Muscle of leg (tissue), 11 donors: ENCODE data around the gene CTNND2. TPM values are rescaled to one million over a fixed set of nuclear protein-coding genes. Genes with fewer than 3 reads are reported as not detected.

Experiments used
- DNase-seq: peaks from one replicate; pipeline ENCODE4 v3.0.0; 2013
- H3K27ac ChIP-seq: one replicate; pipeline ENCODE4 v1.5.1; 2013; ENCODE audit warnings: mild to moderate bottlenecking, low read length, control low read depth
- H3K27me3 ChIP-seq: one replicate; pipeline ENCODE4 v1.6.1; 2013; ENCODE audit warnings: low read length; ENCODE audit not compliant: control insufficient read depth, insufficient read depth
- H3K36me3 ChIP-seq: one replicate; pipeline ENCODE4 v1.6.1; 2013; ENCODE audit warnings: low read length; ENCODE audit not compliant: control insufficient read depth, insufficient read depth
- H3K4me1 ChIP-seq: one replicate; pipeline ENCODE4 v1.6.1; 2013; ENCODE audit warnings: low read length; ENCODE audit not compliant: control insufficient read depth, insufficient read depth
- H3K4me3 ChIP-seq: one replicate; pipeline ENCODE4 v1.5.1; 2013; ENCODE audit warnings: low read length, control low read depth
- H3K9me3 ChIP-seq: replicated peaks from 2 replicates; pipeline ENCODE4 v1.6.1; 2013; ENCODE audit warnings: low read depth, low read length; ENCODE audit not compliant: control insufficient read depth
- WGBS: methylation state at CpG from one replicate; pipeline ENCODE4 v1.1.5; 2013; ENCODE audit warnings: missing lambda C conversion rate; ENCODE audit not compliant: insufficient coverage; 5-methylcytosine and 5-hydroxymethylcytosine counted together
- polyA plus RNA-seq, 8 donors: library from polyadenylated mRNA; unstranded; fragments of 120-200 nt; gene quantifications; one replicate each; pipeline versions ENCODE4 v1.2.1 to v1.2.3, GENCODE V29; 2013; ENCODE audit warnings: inconsistent platforms in 1 of 8, low replicate concordance in 1 of 8; ENCODE audit not compliant: insufficient read length in 8 of 8, insufficient read depth in 1 of 8
- total RNA-seq: library from RNA; stranded (reverse); fragments of 120-200 nt; gene quantifications from one replicate; pipeline ENCODE4 v1.2.4, GENCODE V29; 2013

The CTNND2 gene
- total and polyA plus RNA-seq, 9 donors, result 0.48 to 1.0 (median 0.71) TPM

DNA sequence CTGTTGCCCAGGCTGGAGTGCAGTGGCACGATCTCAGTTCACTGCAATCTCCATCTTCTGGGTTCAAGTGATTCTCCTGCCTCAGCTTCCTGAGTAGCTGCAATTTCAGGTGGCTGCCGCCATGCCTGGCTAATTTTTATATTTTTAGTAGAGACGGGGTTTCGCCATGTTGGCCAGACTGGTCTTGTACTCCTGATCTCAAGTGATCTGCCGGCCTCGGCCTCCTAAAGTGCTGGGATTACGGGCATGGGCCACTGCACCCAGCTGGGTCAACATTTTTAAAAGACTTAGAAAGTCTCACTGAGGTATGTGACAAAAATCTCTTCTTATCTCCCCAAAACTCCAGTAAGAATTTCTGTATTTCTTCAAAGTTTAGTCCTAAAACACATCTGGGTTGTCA lies 211.6 kb downstream of the CTNND2 start:
- no peak overlapping the region for H3K4me3 ChIP-seq
- no peaks in the 10 kb centered on the region for H3K27me3 ChIP-seq
- no peak overlapping the region for H3K27ac ChIP-seq
- no peaks in the 10 kb centered on the region for H3K9me3 ChIP-seq
- no peaks in the 10 kb centered on the region for H3K4me1 ChIP-seq
- no peaks in the 10 kb centered on the region for H3K36me3 ChIP-seq
- WGBS, result 95% methylated on average over 3 of the region's 7 CpGs
- DNase-seq, result no peak

DNA sequence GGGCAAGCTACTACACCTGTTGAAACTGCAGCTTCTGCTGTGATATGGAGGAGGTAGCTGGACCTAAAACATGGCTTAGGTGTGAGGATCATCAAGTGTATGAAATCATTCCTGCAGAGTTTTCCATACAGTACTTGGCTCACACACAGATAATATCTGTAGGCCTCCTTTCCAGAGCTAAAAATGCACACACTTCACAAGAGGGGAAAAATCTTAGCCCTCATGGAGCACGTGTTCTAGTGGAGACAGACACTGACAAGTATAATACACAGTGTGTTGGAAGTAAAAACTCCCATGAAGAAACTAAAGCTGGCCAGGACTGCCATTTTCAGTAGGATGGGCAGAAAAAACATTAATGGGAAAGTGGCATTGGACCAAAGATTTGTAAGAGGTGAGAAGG lies 216.7 kb downstream of the CTNND2 start:
- Histone ChIP-seq H3K4me3 (no peak overlapping the region), H3K27ac (no peak overlapping the region), H3K27me3 (no peaks in the 10 kb centered on the region), H3K4me1 (no peaks in the 10 kb centered on the region), H3K9me3 (no peaks in the 10 kb centered on the region), H3K36me3 (no peaks in the 10 kb centered on the region)
- no CpG with 5 or more reads among the region's 1 CpG for WGBS
- no peak for DNase-seq

DNA sequence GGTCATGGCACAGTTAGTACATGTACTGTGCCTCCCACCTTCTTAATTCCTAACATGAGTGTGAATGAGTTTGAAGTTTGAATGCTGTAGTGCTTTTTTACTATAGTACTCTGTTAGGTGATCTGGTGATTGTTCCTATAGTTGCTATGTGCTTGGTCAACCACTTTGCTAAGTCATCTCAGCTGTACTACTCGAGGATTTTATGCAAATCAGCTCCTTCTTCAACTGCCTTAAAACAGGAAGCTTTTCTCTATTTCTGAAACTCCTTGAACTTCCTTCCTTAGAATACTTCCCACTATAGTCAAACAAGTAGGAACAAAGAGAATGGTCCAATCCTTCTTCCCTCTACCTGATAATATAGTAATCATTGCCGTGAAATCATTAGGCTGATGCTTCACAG lies 219.6 kb downstream of the CTNND2 start:
- H3K4me3 ChIP-seq, result no peak overlapping the region
- H3K27ac ChIP-seq, result no peak overlapping the region
- peak; percentile 26 for DNase-seq
- no peaks in the 10 kb centered on the region for H3K4me1 ChIP-seq
- no peaks in the 10 kb centered on the region for H3K9me3 ChIP-seq
- no CpG with 5 or more reads among the region's 2 CpGs for WGBS
- H3K27me3 ChIP-seq, result no peaks in the 10 kb centered on the region
- no peaks in the 10 kb centered on the region for H3K36me3 ChIP-seq

DNA sequence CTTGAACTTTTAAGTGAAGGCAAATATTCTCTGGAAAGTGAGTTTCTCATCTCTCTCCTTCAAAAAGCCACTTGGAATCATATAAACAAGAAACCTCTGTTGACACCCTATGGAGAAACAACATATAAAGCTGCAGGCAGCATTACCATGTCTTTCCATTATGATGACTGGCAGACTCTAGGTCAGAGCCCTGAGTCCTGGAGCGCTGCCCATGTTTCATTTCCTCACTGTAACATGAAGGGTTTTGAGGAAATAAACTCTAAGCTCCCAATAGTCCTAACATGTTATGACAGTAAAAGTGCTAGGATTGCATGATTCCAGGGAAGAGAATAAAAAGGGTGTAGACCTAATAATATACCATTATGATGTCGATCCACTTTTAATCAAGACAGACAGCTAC lies 220.6 kb downstream of the CTNND2 start:
- Histone ChIP-seq H3K4me3 (no peak overlapping the region), H3K9me3 (no peaks in the 10 kb centered on the region), H3K27me3 (no peaks in the 10 kb centered on the region), H3K4me1 (no peaks in the 10 kb centered on the region), H3K36me3 (no peaks in the 10 kb centered on the region), H3K27ac (no peak overlapping the region)
- WGBS, result no CpG with 5 or more reads among the region's 2 CpGs
- peak; percentile 71 for DNase-seq

DNA sequence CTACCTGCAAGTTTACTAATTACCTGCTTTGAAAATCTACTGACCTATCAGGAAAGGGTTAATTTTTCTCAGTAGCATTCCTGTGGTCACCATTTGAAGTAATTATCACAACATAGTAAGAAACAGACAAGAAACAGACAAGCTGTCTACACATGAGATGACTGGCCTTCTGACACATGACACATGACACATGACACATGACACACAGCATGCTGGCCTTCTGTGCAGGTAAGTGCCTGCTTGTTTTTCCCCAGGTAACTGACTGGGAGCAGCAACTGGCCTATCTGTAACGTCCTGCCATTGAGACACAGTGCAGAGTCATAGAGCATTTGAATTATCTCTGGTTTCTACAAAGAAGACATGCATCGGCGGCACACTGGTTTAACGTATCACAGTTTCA lies 222.4 kb downstream of the CTNND2 start:
- Histone ChIP-seq H3K4me1 (no peaks in the 10 kb centered on the region), H3K27me3 (no peaks in the 10 kb centered on the region), H3K27ac (no peak overlapping the region), H3K9me3 (no peaks in the 10 kb centered on the region), H3K36me3 (no peaks in the 10 kb centered on the region), H3K4me3 (no peak overlapping the region)
- WGBS, result 38% methylated on average over 1 of the region's 4 CpGs
- no peak for DNase-seq

DNA sequence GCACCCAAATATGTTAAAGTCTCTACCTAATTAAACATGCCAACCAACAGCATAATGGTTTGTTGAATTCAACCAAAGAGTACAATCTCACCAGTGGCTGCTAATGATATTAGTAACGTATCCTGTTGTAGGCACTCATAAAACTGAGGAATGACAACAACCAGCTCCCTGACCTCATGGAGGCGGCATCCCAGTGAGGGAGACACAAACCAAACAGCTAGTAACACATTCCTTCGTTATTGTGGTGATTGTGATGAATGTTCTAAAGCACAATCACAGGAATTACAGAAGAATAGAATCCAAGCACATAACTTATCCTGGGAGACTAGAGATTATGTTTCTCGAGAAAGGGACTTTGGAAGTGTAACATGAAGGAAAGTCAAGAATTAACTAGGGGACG lies 224.6 kb downstream of the CTNND2 start:
- Histone ChIP-seq H3K4me3 (no peak overlapping the region), H3K4me1 (no peaks in the 10 kb centered on the region), H3K9me3 (no peaks in the 10 kb centered on the region), H3K36me3 (no peaks in the 10 kb centered on the region), H3K27ac (no peak overlapping the region), H3K27me3 (no peaks in the 10 kb centered on the region)
- DNase-seq, result no peak
- WGBS, result 67% methylated on average over 2 of the region's 5 CpGs

DNA sequence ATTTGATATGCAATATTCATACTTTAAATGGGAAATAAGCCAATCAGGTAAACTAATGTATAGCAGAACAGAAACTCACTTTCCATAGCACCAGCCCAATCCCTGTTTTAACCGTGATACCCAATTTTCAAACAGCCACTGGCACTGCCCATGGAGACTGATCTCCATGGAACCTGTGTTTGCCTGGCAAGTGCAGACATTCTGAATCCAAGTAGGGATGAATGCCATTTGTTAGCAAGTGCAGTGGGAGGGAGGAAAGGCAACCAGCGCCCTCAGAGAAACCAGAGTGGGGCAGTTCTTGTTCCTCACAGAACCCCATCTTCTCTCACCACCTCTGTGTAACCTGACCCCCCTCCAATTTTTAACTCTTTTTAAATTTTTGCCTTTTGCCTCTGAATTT lies 229.1 kb downstream of the CTNND2 start:
- no peaks in the 10 kb centered on the region for H3K4me1 ChIP-seq
- no peak for DNase-seq
- no peak overlapping the region for H3K27ac ChIP-seq
- H3K9me3 ChIP-seq, result no peaks in the 10 kb centered on the region
- no peak overlapping the region for H3K4me3 ChIP-seq
- no CpG with 5 or more reads among the region's 2 CpGs for WGBS
- no peaks in the 10 kb centered on the region for H3K36me3 ChIP-seq
- H3K27me3 ChIP-seq, result no peaks in the 10 kb centered on the region

DNA sequence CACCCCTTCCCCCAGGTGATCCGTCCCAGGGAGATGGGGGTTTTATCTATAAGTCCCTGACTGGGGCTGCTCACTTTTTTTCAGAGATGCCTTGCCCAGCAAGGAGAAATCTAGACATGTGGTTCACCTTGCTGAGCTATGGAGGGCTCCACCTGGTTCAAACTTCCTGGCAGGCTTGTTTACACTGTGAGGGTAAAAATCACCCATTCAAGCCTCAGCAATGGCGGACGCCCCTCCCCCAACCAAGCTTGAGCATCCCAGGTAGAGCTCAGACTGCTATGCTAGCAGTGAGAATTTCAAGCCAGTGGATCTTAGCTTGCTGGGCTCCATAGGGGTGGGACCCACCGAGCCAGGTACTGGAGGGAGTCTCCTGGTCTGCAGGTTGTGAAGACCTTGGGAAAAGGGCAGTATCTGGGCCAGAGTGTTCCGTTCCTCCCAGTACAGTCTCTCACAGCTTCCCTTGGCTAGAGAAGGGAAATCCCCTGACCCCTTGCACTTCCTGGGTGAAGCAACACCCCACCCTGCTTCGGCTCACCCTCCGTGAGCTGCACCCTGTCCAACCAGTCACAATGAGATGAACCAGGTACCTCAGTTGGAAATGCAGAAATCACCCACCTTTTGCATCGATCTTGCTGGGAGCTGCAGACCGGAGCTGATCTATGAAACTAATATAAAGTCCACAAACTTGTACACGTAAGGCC lies 231.7 kb downstream of the CTNND2 start:
- WGBS, result 76% methylated on average over 5 of the region's 10 CpGs
- H3K27me3 ChIP-seq, result no peaks in the 10 kb centered on the region
- peaks cover 3% of the 10 kb centered on the region for H3K9me3 ChIP-seq
- H3K27ac ChIP-seq, result no peak overlapping the region
- no peak for DNase-seq
- H3K4me3 ChIP-seq, result no peak overlapping the region
- H3K36me3 ChIP-seq, result no peaks in the 10 kb centered on the region
- H3K4me1 ChIP-seq, result no peaks in the 10 kb centered on the region

DNA sequence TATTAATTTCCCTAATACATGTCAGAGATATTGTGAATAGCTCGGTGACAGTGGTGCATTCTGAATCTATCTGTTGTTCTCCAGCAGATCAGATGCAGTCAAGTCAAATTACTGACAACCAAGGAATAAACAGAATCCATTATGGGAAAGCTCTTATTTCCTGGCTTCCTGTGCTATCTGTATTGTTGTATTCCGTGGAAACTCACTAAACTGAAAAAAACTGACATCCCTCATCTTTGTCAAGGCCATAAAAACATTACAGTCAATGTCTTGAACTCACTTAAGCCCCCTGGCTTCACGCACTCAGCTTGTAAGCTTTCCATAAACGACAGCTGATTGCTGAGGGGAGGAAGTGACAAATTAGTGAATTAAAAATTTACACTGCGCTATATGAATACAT lies 245.9 kb downstream of the CTNND2 start:
- DNase-seq, result no peak
- Histone ChIP-seq H3K9me3 (no peaks in the 10 kb centered on the region), H3K4me1 (no peaks in the 10 kb centered on the region), H3K27ac (no peak overlapping the region), H3K4me3 (no peak overlapping the region), H3K36me3 (no peaks in the 10 kb centered on the region), H3K27me3 (no peaks in the 10 kb centered on the region)
- no CpG with 5 or more reads among the region's 5 CpGs for WGBS

DNA sequence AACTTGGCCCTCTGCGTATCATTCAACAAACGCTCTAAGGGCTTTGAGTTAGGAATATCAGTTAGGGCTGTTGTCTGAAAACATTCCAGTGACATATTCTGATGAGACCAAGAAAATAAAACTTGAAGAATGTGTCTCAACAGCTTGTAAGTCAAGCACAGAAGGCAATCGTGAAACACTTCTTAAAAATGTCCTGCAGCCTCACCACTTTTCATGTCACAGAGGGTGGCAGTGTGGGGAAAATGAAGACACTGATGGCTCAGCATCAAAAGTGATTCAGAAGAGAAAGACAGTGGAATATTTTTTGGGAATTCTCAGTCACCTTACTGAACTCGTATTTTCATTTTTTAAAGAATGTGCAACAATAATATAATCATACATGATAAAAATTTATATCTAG lies 247.3 kb downstream of the CTNND2 start:
- H3K4me3 ChIP-seq, result no peak overlapping the region
- H3K36me3 ChIP-seq, result no peaks in the 10 kb centered on the region
- no peak overlapping the region for H3K27ac ChIP-seq
- no peaks in the 10 kb centered on the region for H3K4me1 ChIP-seq
- no peak for DNase-seq
- 80% methylated on average over 1 of the region's 4 CpGs for WGBS
- no peaks in the 10 kb centered on the region for H3K27me3 ChIP-seq
- no peaks in the 10 kb centered on the region for H3K9me3 ChIP-seq

DNA sequence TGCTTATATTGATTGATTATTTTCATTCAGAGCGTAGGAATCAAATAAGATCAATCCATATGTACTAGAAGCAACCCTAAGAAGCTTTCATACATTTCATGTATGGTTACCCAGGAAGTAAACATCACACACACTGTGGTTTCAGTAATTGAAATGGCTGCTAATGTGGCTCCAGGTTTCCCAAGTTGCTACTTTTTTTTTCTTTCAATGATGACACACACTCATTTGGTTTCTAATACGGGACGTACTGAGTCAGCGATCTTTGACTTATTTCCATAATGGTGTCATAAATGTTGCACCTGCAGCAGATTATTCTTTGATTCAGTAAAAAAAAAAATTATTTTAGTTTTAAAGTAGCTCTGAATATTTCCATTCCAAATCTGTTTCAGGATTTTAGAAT lies 248.6 kb downstream of the CTNND2 start:
- H3K27ac ChIP-seq, result no peak overlapping the region
- H3K36me3 ChIP-seq, result no peaks in the 10 kb centered on the region
- WGBS, result no CpG with 5 or more reads among the region's 4 CpGs
- H3K9me3 ChIP-seq, result no peaks in the 10 kb centered on the region
- H3K27me3 ChIP-seq, result no peaks in the 10 kb centered on the region
- no peaks in the 10 kb centered on the region for H3K4me1 ChIP-seq
- no peak for DNase-seq
- no peak overlapping the region for H3K4me3 ChIP-seq
